ENCODE results near the gene PSMB2. TPM values are rescaled to one million over a fixed set of nuclear protein-coding genes. Genes with fewer than 3 reads are reported as not detected.

The PSMB2 gene
- total RNA-seq, 1 experiment from 2014 or later: 122 TPM

DNA sequence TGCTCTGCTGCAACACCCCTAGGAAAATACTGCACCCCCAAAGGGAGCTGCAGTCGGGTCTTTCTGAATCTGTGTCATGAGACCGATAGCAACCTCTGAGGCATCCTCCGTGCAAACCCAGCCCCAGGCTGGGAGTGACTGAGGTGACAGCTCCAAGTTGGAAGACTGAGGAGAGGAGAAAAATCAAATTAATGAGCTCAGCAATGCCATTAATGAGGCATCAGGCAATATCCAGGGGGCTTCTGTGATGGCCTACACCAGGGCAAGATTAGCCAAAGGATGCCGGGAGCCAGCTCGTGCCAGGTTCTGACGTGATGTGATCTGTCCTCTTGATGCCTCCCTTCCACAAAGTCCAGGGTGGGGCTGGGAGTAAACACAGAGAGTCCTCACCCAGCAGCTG, 30.8 kb upstream of the PSMB2 start:
- intact Hi-C loops (cut with micrococcal nuclease): no loop called here
- TF ChIP-seq POLR2A (IDR thresholded peaks at IDR 0.05; ENCODE audit: borderline replicate concordance, extremely low read depth, insufficient read depth, insufficient read length) (no peak), ZNF274 (IDR thresholded peaks at IDR 0.05; ENCODE audit: low read depth, low read length) (no peak), TCF7L2 (IDR thresholded peaks at IDR 0.05; ENCODE audit: borderline replicate concordance, extremely low read depth, insufficient read depth, insufficient read length) (no peak), EGR1 (IDR thresholded peaks at IDR 0.05; ENCODE audit: low read depth) (no peak), ZFX (IDR thresholded peaks at IDR 0.05) (no peak), JUND (IDR thresholded peaks at IDR 0.05) (no peak), RAD21 (IDR thresholded peaks at IDR 0.05; ENCODE audit: low read depth) (no peak), EZH2 (IDR thresholded peaks at IDR 0.05) (no peak), SRF (IDR thresholded peaks at IDR 0.05; ENCODE audit: low read depth) (no peak), CEBPB (IDR thresholded peaks at IDR 0.05; ENCODE audit: low read depth) (no peak)
- Histone ChIP-seq H3K9me2 (ENCODE audit: insufficient read depth) (no peaks in the 10 kb centered on the region), H3K4me2 (ENCODE audit: low read length) (no peak overlapping the region), H3K27ac (ENCODE audit: low read depth, low read length) (no peak overlapping the region), H3K9me3 (ENCODE audit: control insufficient read depth in 1 of 2, insufficient read depth in 1 of 2, low read depth in 1 of 2, low read length in 2 of 2) (no peaks in the 10 kb centered on the region), H3K79me2 (ENCODE audit: insufficient read depth, low read length) (no peaks in the 10 kb centered on the region), H3K4me3 (replicated peaks in 1 of 2; ENCODE audit: low read depth in 1 of 2, low read length in 2 of 2) (no peak overlapping the region), H3K4me1 (ENCODE audit: control insufficient read depth in 1 of 2, insufficient read depth in 2 of 2, low read length in 2 of 2) (no peaks in the 10 kb centered on the region), H3K27me3 (ENCODE audit: insufficient read depth, low read length) (peaks cover 6% of the 10 kb centered on the region; the same call in 1 of the 2 replicates), H3K9ac (ENCODE audit: low read length) (no peak overlapping the region), H3K36me3 (ENCODE audit: control insufficient read depth in 1 of 2, insufficient read depth in 2 of 2, low read length in 2 of 2) (no peaks in the 10 kb centered on the region), H4K20me1 (ENCODE audit: insufficient read depth) (no peaks in the 10 kb centered on the region), H2AFZ (ENCODE audit: low read depth, low read length, poor library complexity, severe bottlenecking) (no peak overlapping the region)
- no TSS peak for BruUV-seq (replicated peaks)
- RAD21 ChIA-PET (ENCODE audit: low non-redundant PET in 1 of 2, low total read pairs in 2 of 2, uncharacterized antibody in 2 of 2, unreplicated experiment in 2 of 2): no interaction called here
- CTCF ChIA-PET: no interaction called here
- POLR2A ChIA-PET: no interaction called here
- DNase-seq (ENCODE audit: low read depth, low spot score) (no peak), ATAC-seq (no peak)

- no peaks in the 10 kb centered on the region for H3K4me1 ChIP-seq (ENCODE audit: control insufficient read depth in 1 of 2, insufficient read depth in 2 of 2, low read length in 2 of 2)
- no peak overlapping the region for H3K4me2 ChIP-seq (ENCODE audit: low read length)
- H3K27ac ChIP-seq (ENCODE audit: low read depth, low read length): no peak overlapping the region
- no peak for TF ChIP-seq EZH2phosphoT487 (IDR thresholded peaks at IDR 0.05; ENCODE audit: borderline replicate concordance)
- no peak for TF ChIP-seq SRF (IDR thresholded peaks at IDR 0.05; ENCODE audit: low read depth)
- TF ChIP-seq RAD21 (IDR thresholded peaks at IDR 0.05; ENCODE audit: low read depth): no peak
- TF ChIP-seq, protein P1, sequence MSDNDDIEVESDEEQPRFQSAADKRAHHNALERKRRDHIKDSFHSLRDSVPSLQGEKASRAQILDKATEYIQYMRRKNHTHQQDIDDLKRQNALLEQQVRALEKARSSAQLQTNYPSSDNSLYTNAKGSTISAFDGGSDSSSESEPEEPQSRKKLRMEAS (IDR thresholded peaks at IDR 0.05): no peak
- no peak overlapping the region for H3K9ac ChIP-seq (ENCODE audit: low read length)
- ChIA-PET CTCF (no interaction called here), POLR2A (no interaction called here), RAD21 (ENCODE audit: low non-redundant PET in 1 of 2, low total read pairs in 2 of 2, uncharacterized antibody in 2 of 2, unreplicated experiment in 2 of 2) (no interaction called here)
- H4K20me1 ChIP-seq (ENCODE audit: insufficient read depth): no peaks in the 10 kb centered on the region
- H3K27me3 ChIP-seq (ENCODE audit: insufficient read depth, low read length): peaks cover 6% of the 10 kb centered on the region; the same call in 1 of the 2 replicates
- BruUV-seq (replicated peaks): no TSS peak
- DNase-seq (ENCODE audit: low read depth, low spot score): no peak
- H3K36me3 ChIP-seq (ENCODE audit: control insufficient read depth in 1 of 2, insufficient read depth in 2 of 2, low read length in 2 of 2): no peaks in the 10 kb centered on the region
- no peak overlapping the region for H2AFZ ChIP-seq (ENCODE audit: low read depth, low read length, poor library complexity, severe bottlenecking)
- ATAC-seq: no peak
- H3K4me3 ChIP-seq (replicated peaks in 1 of 2; ENCODE audit: low read depth in 1 of 2, low read length in 2 of 2): no peak overlapping the region
- H3K9me3 ChIP-seq (ENCODE audit: control insufficient read depth in 1 of 2, insufficient read depth in 1 of 2, low read depth in 1 of 2, low read length in 2 of 2): no peaks in the 10 kb centered on the region
- H3K9me2 ChIP-seq (ENCODE audit: insufficient read depth): no peaks in the 10 kb centered on the region
- intact Hi-C loops (cut with micrococcal nuclease): no loop called here
- no peaks in the 10 kb centered on the region for H3K79me2 ChIP-seq (ENCODE audit: insufficient read depth, low read length)
These were observed 27.2 kb upstream of the PSMB2 start for GRCh38 chr1:35668506-35668905.

Data from HCT116 (cell line).